Esophagus muscularis mucosa (tissue), 4 donors: ENCODE results near the gene F10.

Experiments
- CTCF ChIP-seq, 3 experiments: fragments of 200-600 bp in 2 of 3; fragments of 450-650 bp in 1 of 3; sonication (generic) in 2 of 3; IDR thresholded peaks; one replicate each; pipeline ENCODE4 v1.5.1; 2017 to 2019; ENCODE audit warnings: antibody characterized with exemption in 3 of 3, mild to moderate bottlenecking in 2 of 3, moderate library complexity in 1 of 3
- EP300 ChIP-seq: sonication (generic); formaldehyde crosslinking; IDR thresholded peaks from one replicate; pipeline ENCODE4 v1.6.1; 2017; ENCODE audit warnings: antibody characterized with exemption
- POLR2A ChIP-seq: fragments of 450-650 bp; IDR thresholded peaks from one replicate; pipeline ENCODE4 v1.6.1; 2017; ENCODE audit warnings: antibody characterized with exemption, moderate library complexity, mild to moderate bottlenecking, low read depth

GRCh38 chr13:113151745-113152690 lies 29.4 kb downstream of the F10 start:
- TF ChIP-seq CTCF (IDR thresholded peaks at IDR 0.05), result no peak
- TF ChIP-seq POLR2A, result no peak
- no peak for TF ChIP-seq EP300
